Stimulated activated CD4-positive, alpha-beta T cell treated with anti-CD3 and anti-CD28 coated beads, TNF-alpha, amount 100 ng/mL, for 48 hours (primary cell): ENCODE measurements around the gene SLC26A8.
"Not testable (repeated sequence)": the region's sequence is repeated elsewhere in the genome, so short reads cannot be mapped to it uniquely, and the experiment has no call there.

ENCODE experiments used
- DNase-seq, 3 donors: peaks; one replicate each; pipeline ENCODE4 v3.0.0-alpha.2; 2020; ENCODE audit warnings: low read depth in 3 of 3

The SLC26A8 gene

DNA sequence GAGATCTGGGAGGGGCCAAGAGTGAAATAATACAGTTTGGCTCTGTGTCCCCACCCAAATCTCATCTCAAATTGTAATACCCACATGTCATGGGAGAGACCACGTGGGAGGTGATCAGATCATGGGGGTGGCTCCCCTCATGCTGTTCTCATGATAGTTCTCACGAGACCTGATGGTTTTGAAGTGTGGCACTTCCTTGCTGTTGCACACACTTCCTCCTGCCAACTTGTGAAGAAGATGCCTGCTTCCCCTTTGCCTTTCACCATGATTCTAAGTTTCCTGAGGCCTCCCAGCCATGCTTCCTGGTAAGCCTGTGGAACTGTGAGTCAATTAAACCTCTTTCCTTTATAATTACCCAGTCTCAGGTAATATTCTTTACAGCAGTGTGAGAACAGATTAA lies 114.9 kb downstream of the SLC26A8 start:
- not testable (repeated sequence) for DNase-seq

DNA sequence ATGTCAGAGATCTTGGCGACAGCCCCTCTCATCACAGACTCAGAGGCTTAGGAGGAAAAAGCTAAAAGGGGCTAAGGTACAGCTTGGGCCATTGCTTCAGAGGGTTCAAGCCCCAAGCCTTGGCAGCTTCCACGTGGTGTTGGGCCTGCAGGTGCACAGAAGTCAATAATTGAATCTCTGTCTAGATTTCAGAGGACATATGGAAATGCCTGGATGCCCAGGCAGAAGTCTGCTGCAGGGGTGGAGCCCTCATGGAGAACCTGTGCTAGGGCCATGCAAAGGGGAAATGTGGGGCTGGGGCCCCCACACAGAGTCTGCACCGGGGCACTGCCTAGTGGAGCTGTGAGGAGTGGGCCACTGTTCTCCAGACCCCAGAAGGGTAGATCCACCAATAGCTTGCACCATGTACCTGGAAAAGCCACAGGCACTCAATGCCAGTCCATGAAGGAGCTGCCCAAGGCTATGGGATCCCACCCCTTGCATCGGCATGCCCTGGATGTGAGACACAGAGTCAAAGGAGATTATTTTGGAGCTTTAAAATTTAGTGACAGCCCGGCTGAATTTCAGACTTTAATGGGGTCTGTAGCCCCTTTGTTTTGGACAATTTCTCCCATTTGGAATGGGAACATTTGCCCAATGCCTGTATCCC lies 115.6 kb downstream of the SLC26A8 start:
- not testable (repeated sequence) for DNase-seq

DNA sequence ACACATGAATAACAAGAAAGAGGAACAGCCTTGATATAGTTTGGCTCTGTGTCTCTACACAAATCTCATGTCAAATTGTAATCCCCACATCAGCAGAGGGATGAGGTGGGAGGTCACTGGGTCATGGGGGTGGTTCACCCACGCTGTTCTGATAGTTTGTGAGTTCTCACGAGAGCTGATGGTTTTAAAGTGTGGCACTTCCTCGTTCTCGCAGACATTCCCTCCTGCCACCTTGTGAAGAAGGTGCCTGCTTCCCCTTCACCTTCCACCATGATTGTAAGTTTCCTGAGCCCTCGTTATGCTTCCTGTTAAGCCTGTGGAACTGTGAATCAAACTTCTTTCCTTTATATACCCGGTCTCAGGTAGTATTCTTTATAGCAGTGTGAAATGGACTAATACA lies 116.7 kb downstream of the SLC26A8 start:
- DNase-seq: no peak

DNA sequence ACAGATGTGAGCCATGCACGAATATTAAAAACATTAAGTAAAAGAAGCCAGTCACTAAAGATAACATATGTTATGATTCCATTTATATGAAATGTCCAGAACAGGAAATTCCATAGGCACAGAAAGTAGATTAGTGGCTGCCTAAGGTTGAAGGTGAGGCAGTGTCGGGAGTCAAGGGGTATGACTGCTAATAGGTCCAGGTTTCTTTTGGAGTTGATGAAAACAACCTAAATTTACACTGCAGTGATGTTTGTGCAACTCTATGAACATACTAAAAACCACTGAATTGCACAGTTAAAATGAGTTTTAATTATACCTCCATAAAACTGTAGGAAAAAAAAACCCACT lies 118.0 kb downstream of the SLC26A8 start:
- DNase-seq: no peak

DNA sequence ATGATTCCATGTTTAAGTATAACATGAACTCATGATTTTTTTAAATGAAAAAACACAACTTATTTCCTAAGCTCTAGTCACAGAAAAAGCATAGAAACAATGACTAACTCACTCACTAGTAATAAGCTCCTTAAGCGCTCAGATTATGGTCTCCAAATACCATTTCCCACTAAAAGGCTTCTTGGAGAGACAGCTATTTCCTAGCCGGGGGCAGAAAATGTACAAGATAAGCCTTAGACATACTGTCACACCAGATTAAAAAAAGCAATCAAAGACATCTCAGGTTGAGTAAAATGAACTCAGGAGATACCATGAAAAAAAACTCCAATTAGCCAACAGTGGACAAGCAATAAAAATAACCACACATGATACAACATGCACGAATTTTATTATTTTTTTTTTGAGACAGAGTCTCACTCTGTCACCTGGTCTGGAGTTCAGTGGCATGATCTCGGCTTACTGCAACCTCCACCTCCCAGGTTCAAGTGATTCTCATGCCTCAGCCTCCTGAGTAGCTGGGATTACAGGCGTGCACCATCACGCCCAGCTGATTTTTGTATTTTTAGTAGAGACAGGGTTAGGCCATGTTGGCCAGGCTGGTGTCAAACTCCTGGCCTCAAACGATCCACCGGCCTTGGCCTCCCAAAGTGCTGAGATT lies 118.5 kb downstream of the SLC26A8 start:
- no peak for DNase-seq

DNA sequence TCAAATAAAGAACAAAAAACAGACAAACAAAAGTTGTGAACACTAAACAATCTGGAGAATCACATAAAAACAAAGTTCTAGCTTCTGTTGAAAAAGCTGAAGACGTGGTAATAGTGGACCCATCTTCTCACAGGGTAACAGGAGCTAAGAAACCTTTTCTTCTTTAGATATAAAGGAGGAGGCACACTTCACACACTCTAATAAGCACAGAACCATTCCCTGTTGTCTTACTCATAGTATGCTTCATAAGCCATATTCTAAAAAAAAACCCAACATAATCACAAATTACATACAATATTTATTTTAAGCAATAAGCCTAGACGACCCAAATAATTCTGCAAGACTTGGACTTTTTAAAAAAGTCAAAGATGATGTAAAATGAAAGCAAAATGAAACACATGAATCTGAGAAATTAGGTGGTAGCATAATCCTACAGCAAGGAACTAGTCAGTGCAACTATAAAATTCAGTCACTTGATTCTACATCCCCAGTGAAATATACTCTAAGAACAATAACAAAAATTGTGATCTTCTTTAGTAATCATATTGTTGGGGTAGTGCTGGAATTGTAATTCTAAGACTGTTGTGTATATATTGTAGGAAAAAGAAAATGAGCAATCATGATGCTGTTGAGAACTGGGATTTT lies 119.2 kb downstream of the SLC26A8 start:
- no peak for DNase-seq

DNA sequence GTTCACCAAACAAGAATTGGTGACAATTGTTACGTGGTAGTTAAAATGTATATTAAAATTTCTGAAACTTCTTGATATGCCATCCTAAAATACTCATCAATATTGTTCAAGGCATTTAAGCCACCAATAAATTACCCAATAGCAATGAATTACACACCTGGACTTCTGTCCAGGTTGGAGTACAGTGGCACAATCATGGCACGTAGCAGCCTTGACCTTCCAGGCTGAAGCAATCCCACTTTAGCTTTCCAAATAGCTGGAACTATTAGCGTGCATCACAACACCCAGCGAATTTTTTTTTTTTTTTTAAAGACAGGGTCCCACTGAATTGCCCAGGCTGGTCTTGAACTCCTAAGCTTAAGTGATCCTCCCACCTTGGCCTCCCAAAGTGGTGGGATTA lies 120.8 kb downstream of the SLC26A8 start:
- DNase-seq: no peak

DNA sequence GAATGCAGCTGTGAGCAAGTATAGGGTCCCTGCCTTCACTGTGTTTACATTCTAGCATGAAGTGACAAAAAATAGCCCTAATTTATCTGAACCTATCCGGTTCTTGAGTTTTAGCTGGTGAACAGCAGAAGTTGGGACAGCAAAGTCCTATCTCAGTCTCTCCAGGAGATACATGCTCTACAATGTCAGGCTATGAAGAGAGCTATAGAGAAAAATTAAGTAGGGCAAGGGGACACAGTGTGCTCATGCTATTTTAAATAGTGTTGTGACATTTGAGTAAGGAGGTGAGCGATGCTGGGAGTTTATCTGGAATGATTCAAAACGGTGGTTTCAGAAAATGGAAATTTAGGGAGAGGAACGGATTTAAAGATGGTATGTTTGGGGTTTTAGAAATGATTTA lies 124.0 kb downstream of the SLC26A8 start:
- no peak for DNase-seq

DNA sequence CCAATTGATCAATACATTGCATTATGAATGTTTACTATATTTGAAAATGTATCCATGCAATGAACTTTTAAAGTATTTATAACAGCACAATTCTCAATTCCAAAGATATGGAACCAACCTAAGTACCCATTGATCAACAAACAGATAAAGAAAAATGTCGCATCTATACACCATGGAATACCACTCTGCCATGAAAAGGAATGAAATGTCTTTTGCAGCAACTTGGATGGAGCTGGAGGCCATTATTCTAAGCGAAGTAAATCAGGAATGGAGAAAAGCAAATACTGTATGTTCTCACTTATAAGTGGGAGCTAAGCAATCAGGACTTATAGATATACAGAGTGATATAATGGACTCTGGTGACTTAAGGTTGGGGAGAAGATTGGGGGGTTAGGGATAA lies 126.4 kb downstream of the SLC26A8 start:
- DNase-seq: no peak

DNA sequence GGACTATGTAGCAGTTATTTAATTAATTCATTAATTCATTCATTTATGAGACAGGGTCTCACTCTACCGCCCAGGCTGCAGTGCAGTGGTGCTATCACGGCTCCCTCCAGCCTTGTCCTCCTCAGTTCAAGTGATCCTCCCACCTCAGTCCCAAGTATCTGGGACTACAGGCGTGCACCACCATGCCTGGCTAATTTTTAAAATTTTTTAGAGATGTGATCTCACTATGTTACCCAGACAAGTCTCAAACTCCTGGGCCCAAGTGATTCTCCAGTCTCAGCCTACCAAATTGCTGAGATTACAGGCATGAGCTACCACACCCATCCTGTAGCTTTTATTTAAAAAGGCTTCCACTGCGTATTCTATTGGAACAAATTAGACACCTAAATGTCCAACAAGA lies 127.0 kb downstream of the SLC26A8 start:
- no peak for DNase-seq

DNA sequence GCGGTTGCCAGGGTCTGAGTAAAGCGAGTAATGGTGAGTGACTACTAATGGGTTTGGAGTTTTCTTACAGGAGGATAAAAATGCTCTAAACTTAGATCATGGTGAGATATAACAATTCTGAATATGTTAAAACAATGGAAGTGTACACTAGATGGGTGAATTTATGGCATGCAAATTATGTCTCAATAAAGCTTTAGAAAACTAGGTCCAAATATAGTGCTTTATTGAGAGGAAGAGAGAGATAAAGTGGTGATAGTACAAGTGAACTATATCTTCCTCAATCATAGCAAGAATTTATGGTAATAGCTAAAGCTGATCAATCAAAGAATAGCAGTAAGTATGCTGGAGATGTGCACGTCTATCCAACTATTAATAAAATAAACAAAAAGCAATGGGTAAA lies 127.4 kb downstream of the SLC26A8 start:
- no peak for DNase-seq

DNA sequence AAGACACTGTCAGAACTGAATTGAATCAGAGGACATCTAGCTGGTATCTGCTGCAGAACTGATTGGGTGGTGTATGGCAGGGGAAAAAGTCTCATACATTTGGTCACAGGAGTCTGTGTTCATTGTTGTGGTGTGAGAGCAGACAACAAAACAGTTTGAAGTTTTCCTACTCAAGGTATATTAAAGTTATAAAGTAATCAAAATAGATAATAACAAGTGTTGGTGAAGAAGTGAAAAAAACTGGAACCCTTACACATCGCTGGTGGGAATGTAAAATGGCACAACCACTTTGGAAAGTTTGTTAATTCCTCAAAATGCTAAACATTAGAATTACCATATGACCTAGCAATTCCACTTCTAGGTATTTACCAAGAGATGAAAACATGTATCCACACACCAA lies 128.2 kb downstream of the SLC26A8 start:
- DNase-seq: no peak

DNA sequence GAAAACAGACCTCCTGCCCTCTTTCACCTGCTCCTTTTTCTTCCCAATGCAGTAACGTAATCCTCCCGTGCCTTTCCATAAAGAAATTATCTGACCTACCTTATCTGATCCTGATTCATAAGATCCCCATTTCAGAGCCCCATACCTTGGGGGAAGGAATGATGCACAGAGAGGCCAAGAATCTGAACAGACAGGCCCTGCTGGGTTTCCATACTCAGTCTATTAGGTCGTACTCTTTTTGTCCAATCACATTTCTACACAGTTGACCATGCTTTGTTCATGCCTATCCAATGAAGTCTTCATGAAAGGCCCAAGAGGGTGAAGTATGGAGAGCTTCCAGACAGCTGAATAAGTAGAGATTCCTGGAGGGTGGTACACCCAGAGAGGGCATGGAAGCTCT lies 128.9 kb downstream of the SLC26A8 start:
- DNase-seq: no peak

DNA sequence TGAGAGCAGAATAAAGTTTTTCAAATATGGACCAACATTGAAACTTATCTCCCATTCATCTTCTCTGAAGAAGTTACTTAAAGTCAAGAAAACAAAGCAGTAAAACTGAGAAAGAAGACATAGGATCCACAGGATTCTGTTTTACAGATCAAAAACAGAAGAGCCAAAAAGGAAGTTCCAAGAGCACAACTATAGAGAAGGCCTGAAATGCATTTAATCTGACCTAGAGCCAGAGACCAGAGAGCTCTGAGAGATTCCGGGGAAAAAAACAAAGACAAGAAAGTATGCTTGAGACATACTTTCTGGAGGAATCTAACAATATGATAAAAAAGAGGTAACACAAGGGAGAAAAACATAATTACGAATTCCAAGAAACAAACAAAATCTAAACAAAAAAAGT lies 129.7 kb downstream of the SLC26A8 start:
- no peak for DNase-seq
